ENCODE measurements around the gene UBA5.

Gene UBA5

GRCh38 chr3:132665230-132665745, 5.2 kb downstream of the UBA5 start:
- H3K36me3 ChIP-seq (ENCODE audit: insufficient read depth, low read length): peaks cover 34% of the 10 kb centered on the region; the same call in 1 of the 2 replicates

GRCh38 chr3:132669256-132669777, 9.2 kb downstream of the UBA5 start:
- Histone ChIP-seq H3F3A (ENCODE audit: insufficient read depth, low read length) (no peaks in the 10 kb centered on the region), H3K27me3 (ENCODE audit: insufficient read depth, low read length) (no peaks in the 10 kb centered on the region), H2AFZ (ENCODE audit: low read length) (no peak overlapping the region), H3K27ac (ENCODE audit: low read depth, low read length, poor library complexity, severe bottlenecking) (no peak overlapping the region), H3K9me3 (ENCODE audit: low read length) (no peaks in the 10 kb centered on the region), H3K4me2 (ENCODE audit: low read length) (no peak overlapping the region), H3K36me3 (ENCODE audit: insufficient read depth, low read length) (peaks cover 66% of the 10 kb centered on the region), H3K79me2 (ENCODE audit: insufficient read depth, low read length) (0 out of 2 replicates have a peak, but pooled peaks cover 5% of the 10 kb centered on the region), H3K4me3 (ENCODE audit: low read depth, low read length, poor library complexity, severe bottlenecking) (no peak overlapping the region), H3K9me2 (ENCODE audit: low read depth, low read length) (no peaks in the 10 kb centered on the region), H4K20me1 (ENCODE audit: insufficient read depth, low read length) (no peaks in the 10 kb centered on the region), H3K9ac (ENCODE audit: low read length) (no peak overlapping the region), H3K4me1 (ENCODE audit: insufficient read depth, low read length, severe bottlenecking) (no peaks in the 10 kb centered on the region)
- TF ChIP-seq CTCF (IDR thresholded peaks at IDR 0.05; ENCODE audit: low read length) (no peak), EZH2 (IDR thresholded peaks at IDR 0.05; ENCODE audit: borderline replicate concordance, low read length) (no peak)

More at GRCh38 chr3:132665230-132665745, 5.2 kb downstream of the UBA5 start:
- H3K27me3 ChIP-seq (ENCODE audit: insufficient read depth, low read length): no peaks in the 10 kb centered on the region
- peaks cover 40% of the 10 kb centered on the region for H3K79me2 ChIP-seq (ENCODE audit: insufficient read depth, low read length)
- no peak overlapping the region for H2AFZ ChIP-seq (ENCODE audit: low read length)
- H3K4me2 ChIP-seq (ENCODE audit: low read length): no peak overlapping the region
- no peak overlapping the region for H3K4me3 ChIP-seq (ENCODE audit: low read depth, low read length, poor library complexity, severe bottlenecking)
- H3K9ac ChIP-seq (ENCODE audit: low read length): no peak overlapping the region
- H3K9me3 ChIP-seq (ENCODE audit: low read length): no peaks in the 10 kb centered on the region
- H4K20me1 ChIP-seq (ENCODE audit: insufficient read depth, low read length): no peaks in the 10 kb centered on the region
- H3K9me2 ChIP-seq (ENCODE audit: low read depth, low read length): no peaks in the 10 kb centered on the region
- no peak overlapping the region for H3K27ac ChIP-seq (ENCODE audit: low read depth, low read length, poor library complexity, severe bottlenecking)
- H3F3A ChIP-seq (ENCODE audit: insufficient read depth, low read length): no peaks in the 10 kb centered on the region
- H3K4me1 ChIP-seq (ENCODE audit: insufficient read depth, low read length, severe bottlenecking): peaks cover 20% of the 10 kb centered on the region
- no peak for TF ChIP-seq EZH2 (IDR thresholded peaks at IDR 0.05; ENCODE audit: borderline replicate concordance, low read length)
- TF ChIP-seq CTCF (IDR thresholded peaks at IDR 0.05; ENCODE audit: low read length): no peak

GRCh38 chr3:132675408-132675807, 15.3 kb downstream of the UBA5 start:
- Histone ChIP-seq H3F3A (ENCODE audit: insufficient read depth, low read length) (no peaks in the 10 kb centered on the region), H3K9me3 (ENCODE audit: low read length) (no peaks in the 10 kb centered on the region), H3K9ac (ENCODE audit: low read length) (no peak overlapping the region), H4K20me1 (ENCODE audit: insufficient read depth, low read length) (no peaks in the 10 kb centered on the region), H3K9me2 (ENCODE audit: low read depth, low read length) (no peaks in the 10 kb centered on the region), H3K4me1 (ENCODE audit: insufficient read depth, low read length, severe bottlenecking) (no peaks in the 10 kb centered on the region), H2AFZ (ENCODE audit: low read length) (no peak overlapping the region), H3K4me3 (ENCODE audit: low read depth, low read length, poor library complexity, severe bottlenecking) (no peak overlapping the region), H3K27me3 (ENCODE audit: insufficient read depth, low read length) (no peaks in the 10 kb centered on the region), H3K27ac (ENCODE audit: low read depth, low read length, poor library complexity, severe bottlenecking) (no peak overlapping the region), H3K36me3 (ENCODE audit: insufficient read depth, low read length) (peaks cover 76% of the 10 kb centered on the region), H3K4me2 (ENCODE audit: low read length) (no peak overlapping the region), H3K79me2 (ENCODE audit: insufficient read depth, low read length) (no peaks in the 10 kb centered on the region)
- TF ChIP-seq CTCF (IDR thresholded peaks at IDR 0.05; ENCODE audit: low read length): no peak
- no peak for TF ChIP-seq EZH2 (IDR thresholded peaks at IDR 0.05; ENCODE audit: borderline replicate concordance, low read length)
